Activated gamma-delta T cell treated with anti-CD3 and anti-CD28 coated beads, Interleukin-2, amount 50 U/mL, for 16 hours (primary cell): ENCODE results near the gene PTP4A2.

Source experiments
- DNase-seq: peaks from one replicate; pipeline ENCODE4 v3.0.0-alpha.2; 2020; ENCODE audit warnings: low read depth

PTP4A2 gene

DNA sequence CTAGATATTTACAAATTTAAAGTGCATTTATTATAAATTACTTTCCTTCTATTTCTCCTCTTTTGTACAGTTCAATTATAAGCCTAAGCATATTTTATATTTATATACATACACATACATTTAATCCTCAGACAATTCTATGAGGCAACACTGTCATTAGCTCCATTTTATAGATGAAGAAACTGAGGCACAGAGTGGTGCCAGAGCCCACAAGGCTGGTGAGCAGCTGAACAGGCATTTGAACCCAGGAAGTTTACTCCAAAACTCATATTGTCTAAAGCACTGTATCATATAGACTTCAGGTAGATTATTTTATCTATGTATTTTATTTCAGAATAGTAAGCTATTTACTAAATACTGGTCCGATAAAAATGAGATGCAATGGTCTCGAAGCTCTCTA, 52.3 kb downstream of the PTP4A2 start:
- DNase-seq: no peak

DNA sequence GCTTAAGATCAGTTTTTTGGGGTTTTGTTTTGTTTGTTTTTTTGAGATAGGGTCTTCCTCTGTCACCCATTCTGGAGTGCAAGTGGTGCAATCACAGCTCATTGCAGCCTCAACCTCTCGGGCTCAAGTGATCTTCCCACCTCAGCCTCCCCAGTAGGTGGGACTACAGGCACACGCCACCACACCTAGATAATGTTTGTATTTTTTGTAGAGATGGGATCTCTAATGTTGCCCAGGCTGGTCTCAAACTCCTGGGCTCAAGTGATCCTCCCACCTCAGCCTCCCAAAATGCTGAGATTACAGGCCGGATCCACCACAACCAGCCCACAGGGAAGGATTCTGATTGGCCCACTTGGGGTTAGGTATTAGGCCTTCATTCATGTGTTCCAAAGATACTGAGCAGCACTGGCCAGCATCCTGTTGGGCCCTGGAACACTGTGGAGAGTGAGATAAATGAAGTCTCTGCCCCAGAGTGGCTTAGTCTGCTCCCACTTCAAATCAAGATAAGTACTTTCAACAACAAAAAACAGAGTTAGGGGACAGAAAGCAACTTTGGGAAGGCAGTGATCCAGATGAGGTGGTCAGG, 54.7 kb downstream of the PTP4A2 start:
- DNase-seq: no peak

DNA sequence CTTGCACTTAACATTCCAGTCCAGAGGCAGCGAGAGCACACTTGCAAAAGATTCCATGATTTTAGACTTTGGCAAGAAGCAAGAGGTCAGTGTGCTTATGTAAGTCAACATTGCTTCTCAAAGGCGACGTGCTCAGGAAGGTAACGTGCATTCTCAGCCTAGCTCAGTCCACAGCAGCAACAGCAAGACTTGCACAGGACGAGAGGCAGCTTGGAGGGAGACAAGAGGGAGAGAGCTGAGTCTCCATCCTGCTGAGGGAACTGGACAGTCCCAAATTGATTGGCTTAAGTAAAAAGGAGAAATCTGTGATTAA, 56.5 kb downstream of the PTP4A2 start:
- DNase-seq: no peak

DNA sequence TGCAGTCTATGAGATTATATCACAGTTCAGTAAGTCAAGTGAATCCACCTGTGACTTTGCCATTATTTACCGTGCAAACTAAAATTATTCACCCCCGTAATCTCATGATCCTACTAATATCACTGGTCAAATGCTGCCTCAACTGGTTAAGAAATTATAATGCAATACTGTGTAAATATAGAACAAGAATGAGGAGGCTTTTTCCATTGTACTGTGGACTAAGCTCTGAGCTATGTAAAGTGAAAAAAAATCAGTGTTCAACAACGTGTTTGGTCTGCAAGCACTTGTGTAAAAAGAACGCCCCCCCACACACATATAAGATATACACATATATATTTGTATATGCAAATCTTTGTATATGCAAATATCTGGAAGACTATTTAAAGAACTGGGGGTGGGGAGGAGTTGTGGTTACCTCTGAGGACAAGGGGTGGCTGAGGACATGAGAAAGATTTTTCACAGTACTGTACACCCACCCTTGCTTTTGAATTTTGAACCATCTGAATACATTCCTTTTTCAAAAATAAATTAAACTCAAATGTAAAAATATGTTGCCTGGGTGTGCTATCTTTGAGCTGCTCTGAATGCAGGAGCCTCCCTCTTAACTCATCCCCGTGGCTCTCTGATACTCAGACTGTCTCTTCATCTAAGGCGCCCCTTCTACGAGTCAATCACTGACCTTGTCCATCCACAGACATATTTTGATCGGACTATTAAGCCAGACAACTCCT, 57.0 kb downstream of the PTP4A2 start:
- no peak for DNase-seq

DNA sequence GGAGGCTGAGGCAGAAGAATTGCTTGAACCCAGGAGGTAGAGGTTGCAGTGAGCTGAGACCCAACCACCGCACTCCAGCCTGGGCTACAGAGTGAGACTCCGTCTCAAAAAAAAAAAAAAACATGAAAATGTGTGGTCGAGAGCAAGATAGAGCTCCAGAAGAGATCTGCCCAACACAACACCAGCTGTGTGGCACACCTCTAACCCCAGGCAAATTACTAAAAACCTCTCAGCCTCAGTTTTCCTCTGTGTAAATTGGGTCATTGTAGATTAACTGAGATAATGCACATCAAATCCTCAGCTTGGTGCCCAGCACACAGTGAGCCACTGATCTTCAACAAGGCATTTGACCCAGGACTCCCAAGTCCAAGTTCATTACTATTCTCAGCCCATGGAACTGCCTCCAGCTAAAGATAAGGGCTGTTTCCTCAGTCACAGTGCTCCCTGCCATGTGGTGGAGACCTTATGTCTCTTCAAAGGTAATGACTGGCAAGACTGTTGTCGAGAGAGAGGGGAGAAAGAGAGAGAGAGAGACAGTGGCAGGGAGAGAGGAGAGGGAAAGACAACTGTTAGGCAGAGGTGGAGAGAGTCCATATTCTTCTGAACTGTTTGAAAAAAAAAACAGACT, 58.1 kb downstream of the PTP4A2 start:
- no peak for DNase-seq

DNA sequence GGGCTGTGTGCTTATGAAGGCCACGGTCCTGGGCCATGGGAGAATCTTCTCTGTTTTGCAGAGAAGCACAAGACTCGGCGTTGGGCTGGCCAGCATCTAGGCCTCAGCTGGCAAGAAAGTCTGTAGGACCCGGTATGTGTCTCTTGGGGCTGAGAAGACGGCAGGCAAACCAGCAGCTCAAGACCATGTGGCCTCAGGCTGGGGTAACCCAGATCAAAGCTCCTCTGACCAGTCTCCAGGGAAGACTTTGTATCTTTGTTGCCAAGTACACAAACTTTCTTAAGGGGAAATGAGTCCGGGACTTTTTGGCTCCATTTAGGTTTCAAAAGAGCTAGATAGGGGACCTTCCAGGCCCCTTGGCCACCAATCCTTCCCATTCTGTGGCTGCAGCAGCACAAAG, 60.1 kb downstream of the PTP4A2 start:
- no peak for DNase-seq

DNA sequence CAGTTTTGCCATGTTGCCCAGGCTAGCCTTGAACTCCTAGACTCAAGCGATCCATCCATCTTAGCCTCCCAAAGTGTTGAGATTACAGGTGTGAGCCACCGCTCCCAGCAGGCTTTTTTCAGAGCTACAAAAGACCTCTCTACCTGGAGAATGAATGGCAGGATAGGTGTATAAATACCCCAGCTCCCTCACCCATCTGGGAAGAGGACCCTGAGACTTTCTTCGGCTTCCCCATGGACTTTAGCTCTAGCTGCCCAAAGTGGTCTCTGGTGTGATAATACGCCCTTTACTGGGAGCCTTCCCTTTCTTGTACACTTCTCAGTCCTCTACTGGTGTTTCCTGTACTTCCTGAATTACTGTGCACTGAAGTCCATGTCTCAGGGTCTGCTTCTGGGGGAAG, 60.6 kb downstream of the PTP4A2 start:
- DNase-seq: no peak

DNA sequence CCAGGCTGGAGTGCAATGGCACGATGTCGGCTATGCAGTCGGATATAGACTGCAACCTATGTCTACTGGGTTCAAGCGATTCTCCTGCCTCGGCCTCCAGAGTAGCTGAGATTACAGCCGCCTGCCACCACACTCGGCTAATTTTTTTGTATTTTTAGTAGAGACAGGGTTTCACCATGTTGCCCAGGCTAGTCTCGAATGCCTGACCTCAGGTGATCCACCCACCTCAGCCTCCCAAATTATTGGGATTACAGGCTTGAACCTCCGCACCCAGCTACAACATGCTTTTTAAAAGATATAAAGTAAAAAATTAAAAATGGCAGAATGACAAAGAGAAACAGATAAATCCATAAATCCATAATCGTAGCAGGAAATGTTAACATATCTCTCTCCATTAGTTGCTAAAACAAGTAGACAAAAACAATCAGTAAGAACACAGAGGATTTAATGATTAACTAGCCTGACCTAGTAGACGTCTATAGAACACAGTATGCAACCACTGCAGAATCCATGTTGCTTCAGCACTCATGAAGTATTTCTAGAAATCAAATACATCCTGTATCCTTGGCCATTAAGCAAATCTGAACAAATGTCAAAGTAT, 62.4 kb downstream of the PTP4A2 start:
- DNase-seq: no peak

DNA sequence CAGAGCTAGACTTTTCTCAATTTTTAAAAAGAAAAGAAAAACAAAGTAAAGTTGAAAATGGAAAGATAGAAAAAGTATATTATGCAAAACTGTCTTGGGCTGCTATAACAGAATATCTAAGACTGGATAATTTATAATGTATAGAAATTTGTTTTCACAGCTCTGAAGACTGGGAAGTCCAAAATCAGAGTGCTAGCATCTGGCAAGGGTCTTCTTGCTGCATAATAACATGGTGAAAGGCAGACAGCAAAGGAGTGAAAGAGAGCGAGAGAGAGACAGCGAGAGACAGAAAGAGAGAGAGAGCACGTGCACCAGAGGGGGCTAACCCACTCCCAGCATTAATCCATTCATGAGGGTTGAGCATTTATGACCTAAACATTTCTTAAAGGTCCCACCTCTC, 63.2 kb downstream of the PTP4A2 start:
- DNase-seq: no peak

DNA sequence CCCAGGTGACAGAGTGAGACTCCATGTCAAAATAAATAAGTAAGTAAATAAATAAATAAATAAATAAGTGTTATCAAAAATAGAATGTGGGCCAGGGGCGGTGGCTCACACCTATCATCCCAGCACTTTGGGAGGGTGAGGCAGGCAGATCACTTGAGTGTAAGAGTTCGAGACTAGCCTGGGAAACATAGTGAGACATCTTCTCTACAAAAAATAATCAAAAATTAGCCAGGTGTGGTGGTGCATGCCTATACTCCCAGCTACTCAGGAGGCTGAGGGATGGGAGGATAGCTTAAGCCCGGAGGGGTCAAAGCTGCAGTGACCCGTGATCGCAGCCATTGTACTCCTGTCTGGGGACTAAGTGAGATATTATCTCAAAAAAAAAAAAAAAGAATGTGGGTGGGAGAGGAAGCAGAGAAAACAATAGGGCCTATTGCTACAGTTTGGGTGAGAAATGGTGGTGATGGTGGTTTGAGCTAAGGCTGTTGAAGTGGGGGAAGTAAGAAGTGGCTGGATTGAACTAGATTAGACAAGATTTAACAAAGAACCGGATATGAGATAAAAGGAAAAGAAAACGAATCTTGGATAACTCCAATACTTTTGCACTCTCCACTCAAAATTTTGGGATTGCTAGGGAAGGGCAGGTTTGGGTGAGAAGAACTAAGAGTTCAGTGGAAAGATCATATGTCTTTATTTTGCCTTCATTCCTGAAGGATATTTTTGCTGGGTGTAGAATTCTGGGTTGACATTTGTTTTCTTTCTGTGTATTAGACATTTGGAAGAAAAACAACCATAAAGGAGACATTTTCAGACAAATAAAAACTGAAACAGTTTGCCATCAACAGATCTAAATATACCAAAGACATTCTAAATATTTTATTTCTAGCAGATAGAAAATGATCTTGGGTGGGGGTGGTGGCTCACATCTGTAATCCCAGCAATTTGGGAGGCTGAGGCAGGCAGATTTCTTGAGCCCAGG, 65.2 kb downstream of the PTP4A2 start:
- DNase-seq: no peak

DNA sequence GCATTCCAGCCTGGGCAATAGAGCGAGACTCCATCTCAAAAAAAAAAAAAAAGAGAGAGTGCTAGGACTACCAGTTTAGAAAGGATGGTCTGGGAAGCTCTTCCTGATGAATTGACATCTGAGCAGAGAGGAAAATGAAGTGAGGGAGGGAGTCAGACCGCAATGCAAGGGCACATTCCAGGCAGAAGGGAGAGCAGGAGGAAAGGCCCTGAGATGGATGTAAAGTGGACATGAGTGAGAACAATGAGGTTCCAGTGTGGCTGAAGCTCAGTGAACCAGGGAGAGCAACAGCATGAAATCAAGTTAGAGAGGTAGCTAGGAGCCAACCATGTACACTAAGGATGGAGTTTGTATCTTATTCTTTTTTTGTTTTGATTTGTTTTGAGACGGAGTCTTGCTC, 66.5 kb downstream of the PTP4A2 start:
- DNase-seq: no peak

DNA sequence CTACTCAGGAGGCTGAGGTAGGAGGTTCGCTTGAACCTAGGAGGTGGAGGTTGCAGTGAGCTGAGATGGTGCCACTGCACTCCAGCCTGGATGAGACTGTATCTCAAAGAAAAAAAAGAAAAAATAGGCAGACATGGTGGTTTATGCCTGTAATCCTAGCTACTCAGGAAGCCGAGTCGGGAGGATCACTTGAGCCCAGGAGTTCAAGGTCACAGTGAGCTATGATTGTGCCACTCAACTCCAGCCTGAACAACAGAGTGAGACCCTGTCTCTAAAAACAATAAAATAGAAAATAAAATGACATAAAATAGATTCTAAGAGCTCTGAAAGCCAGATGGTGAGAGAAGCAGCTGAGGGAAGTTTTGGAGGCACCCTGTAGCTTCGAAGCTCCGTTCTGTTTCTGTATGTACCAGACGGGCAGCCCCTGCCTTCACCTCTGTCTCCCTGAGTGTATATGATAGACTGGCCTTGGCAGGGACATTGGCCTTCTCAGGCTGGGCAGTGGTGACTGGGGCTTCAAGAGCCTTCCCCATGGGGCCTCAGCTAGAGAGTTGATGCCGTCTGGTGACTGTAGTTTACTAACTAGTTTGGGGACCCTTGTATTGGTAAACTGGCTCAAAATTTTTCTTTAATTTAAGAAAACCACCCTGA, 68.0 kb downstream of the PTP4A2 start:
- DNase-seq: no peak

DNA sequence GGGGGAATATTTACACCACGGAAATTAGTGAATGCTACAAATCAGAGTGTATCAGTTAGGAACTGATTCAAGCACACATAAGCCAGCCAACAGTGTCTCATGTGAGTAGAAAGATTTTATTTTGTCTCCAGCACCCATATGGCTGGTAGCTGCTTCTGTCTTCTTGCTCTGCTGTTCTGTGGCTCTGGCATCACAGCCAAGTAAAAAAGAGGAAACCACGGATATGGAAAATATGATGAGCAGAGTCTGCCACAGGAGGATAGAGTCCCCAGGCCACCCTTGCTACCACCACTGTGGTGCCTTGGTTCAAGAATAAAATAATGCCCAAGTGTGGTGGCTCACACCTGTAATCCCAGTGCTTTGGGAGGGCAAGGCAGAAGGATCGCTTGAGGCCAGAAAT, 68.7 kb downstream of the PTP4A2 start:
- no peak for DNase-seq

DNA sequence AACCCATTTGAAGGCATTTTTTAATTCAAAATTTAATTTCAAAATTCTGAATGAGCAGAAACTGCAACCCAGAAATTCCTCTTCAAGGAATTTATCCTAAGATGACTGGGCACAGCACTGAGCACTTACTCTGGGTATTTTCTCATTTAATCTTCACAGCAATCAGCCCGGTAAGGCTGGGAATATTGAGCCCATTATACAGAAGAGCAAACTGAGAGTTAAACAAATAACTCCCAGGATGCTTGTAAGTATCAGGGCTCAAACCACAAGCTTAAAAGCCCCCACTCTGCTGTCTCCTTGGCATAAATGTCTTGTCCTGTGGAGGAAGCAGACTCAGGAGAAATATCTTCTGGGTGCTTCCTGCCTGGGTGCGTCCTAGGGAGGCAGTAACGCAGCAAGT, 69.3 kb downstream of the PTP4A2 start:
- DNase-seq: no peak

DNA sequence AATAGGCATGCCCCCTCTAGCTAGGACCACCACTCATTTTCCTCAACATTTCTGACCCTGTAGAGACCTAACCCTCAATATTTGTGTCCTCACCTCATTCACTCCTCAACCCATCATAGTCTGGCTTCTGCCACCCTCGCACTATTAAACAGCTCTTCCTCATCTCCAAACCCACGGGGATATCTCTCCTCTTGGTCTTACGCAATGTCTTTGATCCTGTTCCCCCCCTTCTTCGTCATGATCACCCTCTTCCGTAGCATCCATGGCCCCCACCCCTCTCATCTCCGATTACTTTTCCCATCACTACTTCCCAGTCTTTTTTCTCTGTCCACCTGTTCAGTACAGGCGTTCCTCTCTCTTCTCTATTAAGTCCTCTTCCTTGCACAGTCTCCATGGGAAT, 70.6 kb downstream of the PTP4A2 start:
- DNase-seq: no peak

DNA sequence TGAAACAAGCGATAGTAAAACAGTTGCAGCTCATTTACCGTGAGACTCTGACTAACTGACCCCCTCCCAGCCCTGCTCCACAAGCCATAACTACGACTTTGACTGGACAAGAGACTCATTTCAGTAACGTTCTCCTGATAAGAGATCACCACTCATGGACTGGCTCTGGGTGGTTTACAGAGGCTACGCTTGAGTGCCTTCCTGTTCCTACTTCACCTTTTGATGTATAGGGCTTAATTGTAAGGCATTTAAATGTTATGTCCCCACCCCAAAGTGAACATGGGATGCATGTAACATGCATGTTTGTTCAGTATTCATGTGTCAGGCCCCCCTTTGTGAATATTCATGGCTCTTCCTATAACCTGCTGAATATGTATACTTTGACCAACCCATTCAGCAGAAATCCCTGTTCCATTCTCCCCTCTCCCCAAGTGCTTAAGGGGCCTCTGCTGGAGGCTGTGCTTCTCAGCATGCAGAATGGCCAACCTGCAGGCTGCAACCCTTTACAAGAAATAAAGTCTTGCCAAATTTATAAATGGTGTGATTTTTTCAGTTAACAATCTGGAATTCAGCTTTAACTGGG, 71.6 kb downstream of the PTP4A2 start:
- DNase-seq: no peak

DNA sequence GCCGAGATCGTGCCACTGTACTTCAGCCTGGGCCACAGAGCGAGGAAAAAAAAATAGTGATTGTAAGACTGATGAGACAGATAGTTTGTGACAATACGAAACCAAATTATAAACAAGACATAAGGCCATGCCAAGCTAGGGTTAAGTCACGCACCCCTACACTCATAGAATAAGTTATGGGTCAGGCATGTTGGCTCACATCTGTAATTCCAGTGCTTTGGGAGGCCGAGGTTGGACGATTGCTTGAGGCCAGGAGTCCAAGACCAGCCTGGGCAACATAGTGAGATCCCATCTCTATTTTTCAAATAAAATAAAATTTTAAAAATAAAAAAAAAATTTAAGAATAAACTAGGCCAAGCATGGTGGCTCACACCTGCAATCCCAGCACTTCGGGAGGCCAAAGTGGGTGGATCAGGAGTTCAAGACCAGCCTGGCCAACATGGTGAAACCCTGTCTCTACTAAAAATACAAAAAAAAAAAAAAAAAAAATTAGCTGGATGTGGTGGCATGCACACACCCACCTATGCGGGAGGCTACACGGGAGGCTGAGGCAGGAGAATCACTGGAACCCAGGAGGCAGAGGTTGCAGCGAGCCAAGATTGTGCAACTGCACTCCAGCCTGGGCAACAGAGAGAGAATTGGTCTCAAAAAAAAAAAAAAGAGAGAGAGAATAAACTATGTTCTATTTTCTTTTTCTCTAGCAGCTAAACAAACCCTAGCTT, 72.3 kb downstream of the PTP4A2 start:
- no peak for DNase-seq

DNA sequence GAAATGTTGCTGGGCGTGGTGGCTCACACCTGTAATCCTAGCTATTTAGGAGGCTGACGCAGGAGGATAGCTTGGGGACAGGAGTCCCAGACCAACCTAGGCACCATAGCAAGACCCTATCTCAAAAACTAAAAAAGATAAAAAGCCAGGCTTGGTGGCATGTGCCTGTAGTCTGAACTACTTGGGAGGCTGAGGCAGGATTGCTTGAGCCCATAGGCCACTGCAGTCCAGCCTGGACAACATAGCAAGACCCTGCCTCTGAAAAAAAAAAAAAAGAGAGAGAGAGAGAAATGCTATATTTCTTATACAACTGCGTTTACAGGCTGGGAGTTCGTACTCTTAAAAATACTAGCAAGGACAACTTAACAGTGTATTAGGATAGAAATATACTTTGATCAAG, 76.1 kb downstream of the PTP4A2 start:
- DNase-seq: no peak

DNA sequence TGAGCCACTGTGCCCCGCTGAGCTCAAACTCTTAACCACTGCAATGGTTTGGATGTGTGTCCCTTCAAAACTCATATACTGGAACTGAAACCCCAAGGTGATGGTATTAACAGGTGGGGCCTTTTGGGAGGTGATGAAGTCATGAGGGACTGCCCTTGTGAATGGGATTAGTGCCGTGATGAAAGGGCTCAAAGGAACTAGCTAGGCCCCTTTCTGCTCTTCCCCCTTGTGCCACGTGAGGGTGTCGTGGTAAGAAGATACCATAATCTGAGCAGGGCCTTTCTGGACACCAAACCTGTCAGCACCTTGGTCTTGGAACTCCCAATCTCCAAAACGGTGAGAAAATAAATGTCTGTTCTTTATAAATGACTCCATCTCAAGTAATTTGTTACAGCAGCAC, 76.8 kb downstream of the PTP4A2 start:
- no peak for DNase-seq

DNA sequence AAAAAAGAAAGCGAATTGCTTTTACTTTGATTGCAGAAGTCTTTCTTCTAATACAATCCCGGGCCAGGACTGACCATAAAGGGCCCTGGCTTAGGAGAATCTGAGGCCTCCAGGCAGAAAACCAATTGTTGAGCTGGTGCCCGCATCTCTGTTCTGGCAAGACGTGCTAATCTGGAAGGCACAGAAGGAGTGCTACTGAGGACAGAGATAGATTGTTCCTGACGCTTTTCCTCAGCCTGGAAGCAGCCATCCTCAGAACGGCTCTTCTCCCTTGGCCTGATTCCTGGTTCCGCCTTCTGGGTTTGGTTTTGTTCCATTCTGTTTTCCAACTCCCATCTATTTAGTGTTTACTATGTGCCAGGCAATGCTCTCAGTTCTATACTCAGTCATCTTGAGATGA, 77.6 kb downstream of the PTP4A2 start:
- DNase-seq: no peak

DNA sequence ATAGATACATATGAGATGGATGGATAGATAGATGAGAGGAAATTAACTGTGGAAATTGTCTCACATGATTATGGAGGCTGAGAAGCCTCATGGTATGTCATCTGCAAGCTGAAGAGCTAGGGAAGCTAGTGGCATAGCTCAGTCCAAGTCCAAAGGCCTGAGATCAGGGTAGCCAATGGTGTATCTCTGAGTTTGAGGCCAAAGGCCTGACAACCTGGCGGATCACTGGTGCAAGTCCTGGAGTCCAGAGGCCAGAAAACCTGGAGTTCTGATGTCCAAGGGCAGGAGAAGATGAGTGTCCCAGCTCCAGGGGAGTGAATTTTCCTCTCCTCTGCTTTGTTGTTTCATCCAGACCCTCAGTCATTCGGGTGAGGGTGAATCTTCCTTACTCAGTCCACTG, 78.4 kb downstream of the PTP4A2 start:
- DNase-seq: no peak
